ENCODE data around the gene PRR5L.
A peak's percentile ranks its signal among the peaks of the same experiment; 100 is the strongest.

Gene PRR5L

DNA sequence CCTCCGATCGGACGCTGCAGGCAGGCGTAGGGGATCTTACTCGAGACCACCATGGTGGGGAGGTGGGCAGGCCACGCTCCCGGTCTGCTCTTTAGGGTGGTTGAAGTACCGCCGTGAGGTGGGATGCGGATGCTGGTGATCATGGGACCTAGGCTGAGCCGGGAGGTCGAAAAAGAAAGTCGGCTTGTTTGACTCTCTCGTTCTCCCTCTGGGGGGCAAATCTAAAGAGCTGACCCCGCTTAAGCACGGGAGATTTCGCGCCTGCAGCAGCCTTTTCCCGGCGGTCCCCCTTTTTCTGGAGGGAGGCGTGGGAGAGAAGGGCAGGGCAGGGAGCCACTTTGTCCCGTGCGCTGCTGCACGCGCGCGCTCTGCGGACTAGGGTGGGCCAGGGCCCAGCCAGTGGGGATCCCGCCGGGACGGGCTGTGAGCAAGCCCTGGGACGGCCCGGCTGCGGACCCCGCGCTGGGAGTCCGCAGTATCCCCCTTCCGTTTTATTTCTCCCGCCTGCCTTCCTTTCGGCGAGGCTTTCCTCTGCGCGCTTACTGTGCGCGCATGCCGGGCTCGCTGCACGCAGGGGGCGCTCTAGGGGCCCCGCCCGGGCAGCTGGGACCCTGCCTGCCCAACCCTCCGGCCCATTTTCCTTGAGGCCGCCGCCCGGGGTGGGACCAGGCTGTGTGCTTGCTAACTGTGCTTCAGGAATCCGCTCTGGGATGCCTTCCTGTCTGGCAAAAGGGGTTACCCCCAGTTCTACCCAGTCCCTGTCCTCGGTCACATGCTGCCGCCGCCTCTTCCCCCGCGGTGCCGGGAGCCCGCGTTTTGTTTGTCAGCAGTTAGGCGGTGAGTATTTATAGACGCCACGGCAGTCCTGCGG, 81.0 kb downstream of the PRR5L start:
- DNase-seq (peak; percentile 68), ATAC-seq (peak; percentile 73)

GRCh38 chr11:36377759-36378564, 81.9 kb downstream of the PRR5L start:
- ATAC-seq (peak; percentile 50), DNase-seq (peak; percentile 17)

GRCh38 chr11:36379653-36380052, 83.6 kb downstream of the PRR5L start:
- no peak for ATAC-seq
- DNase-seq, result no peak

GRCh38 chr11:36380296-36381014, 84.4 kb downstream of the PRR5L start:
- no peak for DNase-seq
- ATAC-seq, result no peak

DNA sequence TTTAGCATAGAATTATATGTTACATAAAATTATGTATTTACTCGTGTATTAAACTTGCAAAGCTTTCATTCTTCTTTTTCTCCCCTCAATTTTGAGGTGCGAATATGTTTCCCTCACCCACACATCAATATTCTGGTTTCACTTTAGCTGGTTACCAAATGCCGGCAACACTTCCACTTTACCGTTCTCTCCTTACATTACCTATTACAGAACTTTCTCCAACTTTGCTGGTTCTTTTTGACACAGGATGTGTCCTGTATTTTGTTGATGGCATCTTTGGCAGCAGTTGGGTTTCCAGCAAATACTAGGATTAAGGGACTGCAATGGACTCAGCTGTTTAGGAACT, 84.9 kb downstream of the PRR5L start:
- DNase-seq, result no peak
- no peak for ATAC-seq

DNA sequence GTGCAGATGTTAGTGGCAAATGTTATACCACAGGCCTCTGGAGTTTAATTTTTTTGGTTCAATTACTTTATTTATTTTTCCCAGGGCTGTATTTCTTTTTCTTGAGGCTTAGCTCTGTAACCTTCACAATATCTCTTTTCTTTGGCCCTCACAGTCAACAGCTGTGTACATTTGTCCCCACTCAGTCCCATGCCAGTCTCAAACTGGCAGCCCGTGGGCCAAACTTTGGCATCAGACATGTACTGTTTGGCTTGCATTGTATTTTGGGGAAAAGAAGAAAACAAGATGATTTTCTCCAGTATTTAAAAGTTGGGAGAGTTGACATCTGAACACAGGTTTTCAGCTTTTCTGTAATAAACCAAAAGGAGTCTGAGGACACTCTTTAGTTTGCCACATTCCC, 87.1 kb downstream of the PRR5L start:
- DNase-seq (no peak), ATAC-seq (no peak)

GRCh38 chr11:36385121-36385970, 89.3 kb downstream of the PRR5L start:
- DNase-seq (no peak), ATAC-seq (peak; percentile 76)

DNA sequence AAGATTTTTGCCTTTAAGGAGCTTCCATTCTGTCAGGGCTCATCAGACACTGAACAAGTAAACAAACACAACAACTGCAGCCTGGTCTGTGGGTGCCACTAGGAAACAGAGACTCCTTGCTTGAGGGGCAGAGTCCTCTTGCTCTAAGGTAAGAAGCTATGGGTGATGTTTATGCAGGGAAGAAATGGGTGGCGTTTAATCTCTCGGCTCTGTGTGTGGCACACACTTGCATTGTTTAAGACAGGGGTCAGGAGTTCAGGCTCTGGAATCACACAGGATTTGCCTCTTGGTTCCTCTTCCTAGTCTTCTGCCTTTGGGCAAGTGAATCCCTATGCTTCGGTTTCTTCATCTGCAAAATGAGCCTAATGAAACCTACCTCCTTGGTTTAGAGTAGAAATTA, 90.3 kb downstream of the PRR5L start:
- ATAC-seq (no peak), DNase-seq (no peak)

DNA sequence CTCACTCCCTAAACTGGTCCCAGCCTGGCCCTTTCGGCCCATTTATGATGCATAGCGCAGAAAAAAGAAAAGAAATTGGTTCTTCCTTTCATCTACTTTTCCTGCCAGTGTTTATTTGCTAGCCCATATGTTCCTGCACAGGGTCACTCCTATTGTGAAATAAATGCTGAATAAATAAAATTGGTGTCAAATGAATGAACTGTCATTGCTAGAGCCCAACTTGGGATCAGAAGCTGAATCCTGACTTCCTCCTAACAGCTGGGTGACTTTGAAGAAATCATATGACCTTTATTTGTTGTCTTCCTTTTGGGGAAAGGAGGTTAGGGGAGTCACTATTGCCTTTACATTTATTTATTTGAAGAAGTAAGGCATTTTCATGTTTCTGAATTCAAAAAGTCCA, 92.0 kb downstream of the PRR5L start:
- DNase-seq (no peak), ATAC-seq (no peak)

GRCh38 chr11:36388951-36389350, 92.9 kb downstream of the PRR5L start:
- no peak for DNase-seq
- no peak for ATAC-seq

GRCh38 chr11:36389811-36390210, 93.7 kb downstream of the PRR5L start:
- DNase-seq, result no peak
- peak; percentile 52 for ATAC-seq

- DNase-seq (peak; percentile 23), ATAC-seq (peak; percentile 40)
Measured at GRCh38 chr11:36390963-36391471, 94.9 kb downstream of the PRR5L start.

DNA sequence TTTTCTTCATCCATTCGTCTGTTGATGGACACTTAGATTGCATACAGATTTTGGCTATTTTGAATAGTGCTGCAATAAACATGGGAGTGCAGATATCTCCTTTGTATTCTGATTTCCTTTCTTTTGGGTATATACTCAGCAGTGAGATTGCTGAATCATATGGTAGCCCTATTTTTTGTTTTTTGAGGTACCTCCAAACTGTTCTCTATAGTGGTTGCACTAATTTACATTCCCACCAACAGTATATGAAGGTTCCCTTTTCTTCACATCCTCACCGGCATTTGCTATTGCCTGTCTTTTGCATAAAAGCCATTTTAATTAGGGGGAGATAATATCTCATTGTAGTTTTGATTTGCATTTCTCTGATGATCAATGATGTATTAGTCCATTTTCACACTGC, 96.1 kb downstream of the PRR5L start:
- no peak for ATAC-seq
- no peak for DNase-seq

GRCh38 chr11:36394056-36394455, 98.0 kb downstream of the PRR5L start:
- DNase-seq (no peak), ATAC-seq (peak; percentile 25)

DNA sequence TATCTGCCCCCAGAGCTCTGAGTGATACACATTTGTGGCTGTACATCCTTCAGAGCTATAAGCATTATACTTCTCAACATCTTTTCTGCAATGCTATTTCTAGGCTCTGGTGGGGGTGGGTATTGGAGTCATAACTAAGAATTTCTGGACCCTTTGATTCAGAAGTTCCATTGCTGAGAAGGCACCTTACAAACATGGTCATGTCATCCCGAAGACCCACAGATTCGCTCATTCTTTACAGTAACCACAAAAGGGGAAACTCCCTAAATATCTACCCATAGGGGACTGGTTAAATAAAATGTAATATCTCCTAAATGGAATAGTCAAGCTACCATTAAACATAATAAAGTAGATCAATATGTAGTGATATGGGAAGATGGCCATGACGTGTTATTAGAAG, 98.8 kb downstream of the PRR5L start:
- ATAC-seq (peak; percentile 74), DNase-seq (no peak)

DNA sequence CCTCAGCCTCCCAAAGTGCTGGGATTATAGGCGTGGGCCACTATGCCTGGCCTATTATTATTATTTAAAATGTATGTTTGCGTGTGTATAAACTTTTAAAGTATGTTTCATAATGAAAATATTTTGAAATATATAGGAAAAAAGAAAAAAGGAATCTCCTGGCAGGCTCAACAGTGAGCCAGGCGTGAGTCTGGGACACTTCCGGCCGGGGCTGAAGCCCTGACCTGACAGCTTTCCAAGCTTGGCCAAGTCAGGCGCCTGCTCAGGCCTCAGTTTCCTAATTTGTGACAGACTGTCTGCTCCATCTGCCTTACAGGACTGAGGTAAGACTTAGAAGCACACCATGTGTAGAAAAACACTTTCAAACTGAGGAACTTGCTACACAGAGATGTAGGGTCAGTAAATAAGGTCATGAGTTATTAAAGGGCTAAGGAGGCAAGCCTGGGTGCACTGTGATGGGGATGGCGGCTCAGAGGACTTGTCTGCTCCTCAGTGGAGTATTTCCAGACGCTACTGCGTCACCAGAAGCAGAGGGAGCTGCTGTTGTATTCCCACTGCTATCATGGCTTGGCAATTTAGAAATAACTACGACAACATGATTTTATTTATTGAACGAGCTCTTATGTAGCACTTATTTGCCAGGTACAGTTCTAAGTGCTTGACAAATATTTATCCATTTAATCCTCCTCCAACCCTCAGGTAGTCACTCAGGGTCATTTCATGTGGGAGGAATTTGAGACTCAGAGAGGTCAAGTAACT, 100.1 kb downstream of the PRR5L start:
- DNase-seq (no peak), ATAC-seq (no peak)

GRCh38 chr11:36398231-36398953, 102.3 kb downstream of the PRR5L start:
- DNase-seq (no peak), ATAC-seq (no peak)

DNA sequence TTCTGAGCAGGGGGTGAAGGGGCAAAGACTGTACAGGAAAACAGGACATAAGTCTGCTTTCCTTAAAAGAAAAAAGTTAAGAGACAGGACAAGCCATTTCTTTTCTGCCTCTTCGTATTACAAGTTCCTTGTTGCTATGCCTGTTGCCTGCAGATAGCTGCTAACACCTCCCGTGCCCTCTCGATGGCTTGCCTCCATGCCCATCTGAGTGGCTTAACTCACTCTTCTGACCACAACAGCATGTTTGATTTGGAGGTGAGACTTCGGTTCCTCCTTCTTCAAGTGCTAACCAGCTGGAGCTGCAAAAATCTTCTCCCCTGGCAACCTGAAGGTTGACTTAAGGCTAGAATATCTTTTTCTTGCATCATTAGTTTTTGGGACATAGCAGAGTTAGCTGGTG, 103.1 kb downstream of the PRR5L start:
- DNase-seq (no peak), ATAC-seq (no peak)

DNA sequence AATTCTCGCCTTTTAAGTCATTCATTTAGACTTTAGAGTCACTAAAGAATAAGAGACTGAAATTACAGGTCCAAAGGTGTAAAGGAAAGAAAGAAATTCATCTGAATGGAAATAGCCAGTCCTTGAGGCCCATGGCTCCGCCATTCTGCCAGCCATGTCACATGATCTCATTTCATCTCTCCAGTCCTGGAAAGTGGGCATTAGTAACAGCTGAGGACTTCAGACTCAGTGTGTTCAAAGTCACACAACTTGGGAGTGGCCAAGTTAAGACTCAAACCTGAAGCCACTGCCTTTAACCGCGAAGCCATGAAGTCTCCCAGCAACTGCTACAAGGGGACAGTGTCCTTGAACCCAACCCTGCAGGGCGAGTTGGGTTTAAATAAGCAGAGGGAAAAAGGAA, 103.7 kb downstream of the PRR5L start:
- no peak for ATAC-seq
- no peak for DNase-seq

GRCh38 chr11:36400766-36401455, 104.8 kb downstream of the PRR5L start:
- no peak for ATAC-seq
- DNase-seq, result no peak
